HG03139 (cell line): ENCODE data around the gene TOP2A.

Experiments used
- ATAC-seq: cut with Tn5 transposase; IDR thresholded peaks from one replicate; pipeline ENCODE4 v1.9.1; 2021; ENCODE audit not compliant: unreplicated experiment

Gene TOP2A

GRCh38 chr17:40417609-40418427, at the start of gene TOP2A:
TOP2A (minus strand) TSS chr17:40417896; CDS start chr17:40417791, 105 bp downstream.
- ATAC-seq = peak; percentile 94

GRCh38 chr17:40467281-40467867, 49.7 kb upstream of the TOP2A start:
- ATAC-seq = no peak

DNA sequence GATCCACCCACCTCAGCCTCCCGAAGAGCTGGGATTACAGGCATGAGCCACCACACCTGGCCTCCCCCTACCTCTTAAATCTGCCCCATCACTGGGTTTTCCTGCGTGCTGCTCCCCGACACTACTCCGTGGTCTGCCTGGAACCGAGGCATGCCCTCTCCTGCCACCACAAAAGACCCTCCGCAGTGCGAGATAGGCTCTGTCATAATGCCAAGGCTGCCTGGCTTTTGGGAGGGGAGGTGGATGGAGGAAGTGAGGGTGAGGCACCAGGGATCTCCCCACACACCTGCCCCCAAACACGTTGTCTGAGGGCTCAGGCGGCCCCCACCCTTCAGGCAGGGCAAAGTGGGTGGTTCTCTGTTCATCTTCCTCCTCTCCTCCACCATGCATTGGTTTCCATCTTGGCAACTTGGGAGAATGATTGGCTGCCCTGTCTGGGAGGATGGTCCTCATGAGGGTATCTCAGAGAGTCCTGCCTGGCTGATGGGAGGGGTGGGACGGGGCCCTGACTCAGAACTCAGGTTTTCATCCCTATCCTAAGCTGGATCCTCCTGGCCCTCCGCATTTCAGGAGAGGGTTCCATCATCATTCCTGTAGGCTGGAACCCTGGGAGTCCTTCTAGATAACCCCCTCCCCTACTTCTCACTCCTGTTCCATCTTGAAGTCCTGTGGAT, 48.7 kb upstream of the TOP2A start:
- no peak for ATAC-seq

- no peak for ATAC-seq
Observed at GRCh38 chr17:40464392-40464855, 46.7 kb upstream of the TOP2A start.

GRCh38 chr17:40463122-40463550, 45.4 kb upstream of the TOP2A start:
- ATAC-seq = no peak

- no peak for ATAC-seq
Observed at GRCh38 chr17:40462343-40463121, 44.8 kb upstream of the TOP2A start.

GRCh38 chr17:40461732-40462342, 44.1 kb upstream of the TOP2A start:
- no peak for ATAC-seq

GRCh38 chr17:40460968-40461731, 43.5 kb upstream of the TOP2A start:
- no peak for ATAC-seq

- ATAC-seq = no peak
Observed at GRCh38 chr17:40460604-40460967, 42.9 kb upstream of the TOP2A start.

- ATAC-seq = no peak
Observed at GRCh38 chr17:40459636-40460603, 42.2 kb upstream of the TOP2A start.

DNA sequence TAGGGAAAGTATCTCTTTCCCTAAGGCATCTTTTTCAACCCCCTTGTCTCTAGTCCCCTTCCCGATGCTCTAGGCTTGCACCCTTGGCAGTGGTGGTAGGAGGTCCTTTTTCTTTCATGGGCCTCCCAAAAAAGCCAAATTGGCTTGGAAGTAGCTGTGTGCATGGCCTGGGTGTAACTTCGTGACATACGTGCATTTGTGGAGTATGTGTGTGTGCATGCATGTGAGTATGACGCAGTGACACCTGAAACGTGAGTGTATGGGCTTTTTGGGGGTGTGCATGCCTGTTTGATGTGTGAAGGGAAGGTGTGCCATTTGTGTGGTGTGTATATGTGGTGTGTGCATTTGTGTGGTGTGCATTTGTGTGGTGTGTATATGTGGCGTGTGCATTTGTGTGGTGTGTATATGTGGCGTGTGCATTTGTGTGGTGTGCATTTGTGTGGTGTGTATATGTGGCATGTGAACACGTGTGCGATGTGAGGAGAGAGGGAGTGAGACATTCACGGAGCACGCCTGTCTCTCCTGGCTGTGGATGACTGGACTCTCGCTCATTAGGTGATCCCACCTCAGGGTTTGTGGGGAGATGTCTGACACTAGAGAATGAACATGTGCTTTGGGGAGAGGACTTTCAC, 41.3 kb upstream of the TOP2A start:
- ATAC-seq = no peak

DNA sequence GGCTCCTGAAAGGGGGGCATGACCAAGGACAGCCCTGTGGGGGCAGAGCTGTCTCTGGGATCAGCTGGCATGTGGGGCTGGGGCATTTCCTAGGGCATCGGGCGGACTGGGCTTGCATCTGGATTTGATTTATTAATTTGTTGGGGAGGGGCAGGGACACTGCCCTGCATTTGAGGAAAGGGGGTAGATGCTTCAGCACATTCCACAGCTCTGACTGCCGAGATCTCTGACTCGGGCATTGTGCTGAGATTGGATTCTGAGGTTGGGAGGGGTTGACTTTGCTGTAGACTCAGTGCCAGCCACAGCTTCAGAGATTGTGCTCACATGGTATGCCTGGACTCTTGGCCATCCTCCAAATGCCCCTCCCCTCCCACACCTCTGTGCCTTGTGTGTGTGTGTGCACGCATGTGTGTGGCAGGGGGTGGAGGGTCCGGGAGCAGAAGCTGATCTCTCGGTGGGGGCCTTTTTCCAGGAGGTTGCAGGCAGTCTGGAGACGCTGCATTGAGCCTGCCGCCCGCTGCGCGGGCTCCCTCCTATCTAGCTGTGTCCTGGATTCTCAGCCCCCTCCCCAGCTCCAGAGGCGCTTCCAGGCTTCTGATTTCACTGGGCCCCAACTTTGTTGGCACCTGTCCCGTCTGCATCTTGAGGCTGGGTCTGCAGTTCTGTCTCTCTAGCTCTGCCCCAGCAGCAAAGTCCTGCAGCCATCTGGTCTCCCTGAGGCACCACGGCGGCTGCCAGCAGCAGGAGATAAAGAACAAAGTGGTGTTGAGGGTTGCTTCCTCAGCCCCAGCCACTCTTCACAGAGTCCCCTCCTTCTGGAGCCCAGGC, 40.5 kb upstream of the TOP2A start:
- no peak for ATAC-seq

DNA sequence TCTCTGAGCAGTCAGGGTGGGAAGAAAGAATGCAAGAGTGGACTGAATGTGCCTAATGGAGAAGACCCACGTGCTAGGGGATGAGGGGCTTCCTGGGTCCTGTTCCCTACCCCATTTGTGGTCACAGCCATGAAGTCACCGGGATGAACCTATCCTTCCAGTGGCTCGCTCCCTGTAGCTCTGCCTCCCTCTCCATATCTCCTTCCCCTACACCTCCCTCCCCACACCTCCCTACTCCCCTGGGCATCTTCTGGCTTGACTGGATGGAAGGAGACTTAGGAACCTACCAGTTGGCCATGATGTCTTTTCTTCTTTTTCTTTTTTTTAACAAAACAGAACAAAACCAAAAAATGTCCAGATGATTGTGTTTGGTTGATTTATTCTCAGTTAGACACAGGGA, 39.7 kb upstream of the TOP2A start:
- no peak for ATAC-seq

- no peak for ATAC-seq
Observed at GRCh38 chr17:40456396-40456951, 38.8 kb upstream of the TOP2A start.

DNA sequence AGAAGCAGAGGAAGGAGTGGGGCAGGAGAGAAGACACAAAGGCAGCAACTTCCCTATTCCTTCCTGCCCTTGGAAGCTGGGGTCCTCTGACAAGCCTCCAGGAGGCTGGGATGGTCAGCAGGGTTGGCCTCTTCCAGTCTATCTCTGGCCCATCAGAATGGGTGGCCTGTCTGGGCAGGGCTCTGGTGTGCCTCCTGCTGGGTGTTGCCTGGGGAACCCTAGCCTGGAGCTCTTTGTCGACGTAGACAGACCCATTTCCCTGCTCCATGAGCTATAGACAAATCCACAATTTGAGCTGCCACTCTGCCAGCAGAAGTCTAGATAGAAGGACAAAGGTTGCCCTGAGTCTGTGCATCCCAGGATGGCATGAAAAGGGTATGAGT, 36.9 kb upstream of the TOP2A start:
- ATAC-seq = no peak

GRCh38 chr17:40453881-40454612, 36.4 kb upstream of the TOP2A start:
- no peak for ATAC-seq
